ENCODE results near the gene MAPKAPK2.

MAPKAPK2 gene

GRCh38 chr1:206741142-206741701, 56.5 kb downstream of the MAPKAPK2 start:
- no peaks in the 10 kb centered on the region for H3K9me3 ChIP-seq (ENCODE audit: insufficient read depth, low read depth, low read length)
- no peaks in the 10 kb centered on the region for H3K36me3 ChIP-seq (ENCODE audit: insufficient read depth, low read depth, low read length)
- no peak overlapping the region for H3K9ac ChIP-seq (ENCODE audit: low read depth, low read length)
- H3K4me3 ChIP-seq (ENCODE audit: low read length) = no peak overlapping the region
- H3K4me1 ChIP-seq (ENCODE audit: insufficient read depth, low read length) = no peaks in the 10 kb centered on the region
- peaks cover 6% of the 10 kb centered on the region; the same call in 1 of the 2 replicates for H3K27me3 ChIP-seq (ENCODE audit: insufficient read depth, low read length)
- H3K27ac ChIP-seq (ENCODE audit: low read length) = no peak overlapping the region

GRCh38 chr1:206742719-206743383, 58.1 kb downstream of the MAPKAPK2 start:
- Histone ChIP-seq H3K27ac (ENCODE audit: low read length) (no peak overlapping the region), H3K9me3 (ENCODE audit: insufficient read depth, low read depth, low read length) (no peaks in the 10 kb centered on the region), H3K9ac (ENCODE audit: low read depth, low read length) (no peak overlapping the region), H3K4me3 (ENCODE audit: low read length) (no peak overlapping the region), H3K4me1 (ENCODE audit: insufficient read depth, low read length) (no peaks in the 10 kb centered on the region), H3K27me3 (ENCODE audit: insufficient read depth, low read length) (peaks cover 6% of the 10 kb centered on the region; the same call in 1 of the 2 replicates), H3K36me3 (ENCODE audit: insufficient read depth, low read depth, low read length) (no peaks in the 10 kb centered on the region)

GRCh38 chr1:206744683-206745082, 60.0 kb downstream of the MAPKAPK2 start:
- H3K4me3 ChIP-seq (ENCODE audit: low read length) = no peak overlapping the region
- H3K27ac ChIP-seq (ENCODE audit: low read length) = no peak overlapping the region
- H3K9ac ChIP-seq (ENCODE audit: low read depth, low read length) = no peak overlapping the region
- no peaks in the 10 kb centered on the region for H3K4me1 ChIP-seq (ENCODE audit: insufficient read depth, low read length)
- H3K36me3 ChIP-seq (ENCODE audit: insufficient read depth, low read depth, low read length) = no peaks in the 10 kb centered on the region
- H3K9me3 ChIP-seq (ENCODE audit: insufficient read depth, low read depth, low read length) = no peaks in the 10 kb centered on the region
- peaks cover 18% of the 10 kb centered on the region for H3K27me3 ChIP-seq (ENCODE audit: insufficient read depth, low read length)

GRCh38 chr1:206745301-206745700, 60.6 kb downstream of the MAPKAPK2 start:
- H3K4me1 ChIP-seq (ENCODE audit: insufficient read depth, low read length) = no peaks in the 10 kb centered on the region
- no peak overlapping the region for H3K9ac ChIP-seq (ENCODE audit: low read depth, low read length)
- H3K27ac ChIP-seq (ENCODE audit: low read length) = no peak overlapping the region
- H3K36me3 ChIP-seq (ENCODE audit: insufficient read depth, low read depth, low read length) = no peaks in the 10 kb centered on the region
- H3K9me3 ChIP-seq (ENCODE audit: insufficient read depth, low read depth, low read length) = no peaks in the 10 kb centered on the region
- H3K27me3 ChIP-seq (ENCODE audit: insufficient read depth, low read length) = peaks cover 24% of the 10 kb centered on the region
- H3K4me3 ChIP-seq (ENCODE audit: low read length) = no peak overlapping the region

- no peaks in the 10 kb centered on the region for H3K4me1 ChIP-seq (ENCODE audit: insufficient read depth, low read length)
- H3K9me3 ChIP-seq (ENCODE audit: insufficient read depth, low read depth, low read length) = no peaks in the 10 kb centered on the region
- no peaks in the 10 kb centered on the region for H3K36me3 ChIP-seq (ENCODE audit: insufficient read depth, low read depth, low read length)
- H3K27ac ChIP-seq (ENCODE audit: low read length) = no peak overlapping the region
- H3K27me3 ChIP-seq (ENCODE audit: insufficient read depth, low read length) = peaks cover 56% of the 10 kb centered on the region
- H3K4me3 ChIP-seq (ENCODE audit: low read length) = no peak overlapping the region
- H3K9ac ChIP-seq (ENCODE audit: low read depth, low read length) = no peak overlapping the region
Observed at GRCh38 chr1:206748348-206749030, 63.8 kb downstream of the MAPKAPK2 start.

DNA sequence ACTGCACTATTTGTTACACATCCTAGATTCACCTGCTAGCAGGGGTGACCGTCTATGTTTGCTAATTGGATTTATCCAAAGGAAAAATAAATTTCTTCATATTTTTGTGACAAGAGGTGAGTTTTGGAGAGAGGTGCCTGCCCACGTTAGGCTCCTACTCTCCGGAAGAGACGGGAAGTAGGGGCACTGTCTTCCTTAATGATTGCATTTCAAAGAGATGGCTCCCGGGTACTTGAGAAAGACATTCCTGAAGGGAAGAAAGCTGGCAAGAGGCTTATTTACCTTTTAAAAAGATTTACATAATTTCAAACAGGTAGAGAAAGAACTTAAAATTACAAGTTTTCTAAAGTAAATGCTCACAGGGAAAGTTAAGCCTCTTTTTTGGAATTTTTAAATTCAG, 67.2 kb downstream of the MAPKAPK2 start:
- Histone ChIP-seq H3K4me3 (ENCODE audit: low read length) (no peak overlapping the region), H3K36me3 (ENCODE audit: insufficient read depth, low read depth, low read length) (no peaks in the 10 kb centered on the region), H3K9ac (ENCODE audit: low read depth, low read length) (no peak overlapping the region)

GRCh38 chr1:206752481-206752880, 67.8 kb downstream of the MAPKAPK2 start:
- H3K27me3 ChIP-seq (ENCODE audit: insufficient read depth, low read length) = peaks cover 68% of the 10 kb centered on the region
- H3K36me3 ChIP-seq (ENCODE audit: insufficient read depth, low read depth, low read length) = no peaks in the 10 kb centered on the region
- no peaks in the 10 kb centered on the region for H3K4me1 ChIP-seq (ENCODE audit: insufficient read depth, low read length)
- H3K9ac ChIP-seq (ENCODE audit: low read depth, low read length) = no peak overlapping the region
- no peaks in the 10 kb centered on the region for H3K9me3 ChIP-seq (ENCODE audit: insufficient read depth, low read depth, low read length)
- H3K27ac ChIP-seq (ENCODE audit: low read length) = no peak overlapping the region
- no peak overlapping the region for H3K4me3 ChIP-seq (ENCODE audit: low read length)

More for the DNA sequence above, 67.2 kb downstream of the MAPKAPK2 start:
- Histone ChIP-seq H3K9me3 (ENCODE audit: insufficient read depth, low read depth, low read length) (no peaks in the 10 kb centered on the region), H3K27me3 (ENCODE audit: insufficient read depth, low read length) (peaks cover 68% of the 10 kb centered on the region), H3K4me1 (ENCODE audit: insufficient read depth, low read length) (no peaks in the 10 kb centered on the region), H3K27ac (ENCODE audit: low read length) (no peak overlapping the region)

- Histone ChIP-seq H3K27me3 (ENCODE audit: insufficient read depth, low read length) (peaks cover 68% of the 10 kb centered on the region), H3K36me3 (ENCODE audit: insufficient read depth, low read depth, low read length) (no peaks in the 10 kb centered on the region), H3K9me3 (ENCODE audit: insufficient read depth, low read depth, low read length) (no peaks in the 10 kb centered on the region), H3K4me3 (ENCODE audit: low read length) (no peak overlapping the region), H3K4me1 (ENCODE audit: insufficient read depth, low read length) (no peaks in the 10 kb centered on the region), H3K27ac (ENCODE audit: low read length) (no peak overlapping the region), H3K9ac (ENCODE audit: low read depth, low read length) (no peak overlapping the region)
Observed at GRCh38 chr1:206753141-206753540, 68.4 kb downstream of the MAPKAPK2 start.

DNA sequence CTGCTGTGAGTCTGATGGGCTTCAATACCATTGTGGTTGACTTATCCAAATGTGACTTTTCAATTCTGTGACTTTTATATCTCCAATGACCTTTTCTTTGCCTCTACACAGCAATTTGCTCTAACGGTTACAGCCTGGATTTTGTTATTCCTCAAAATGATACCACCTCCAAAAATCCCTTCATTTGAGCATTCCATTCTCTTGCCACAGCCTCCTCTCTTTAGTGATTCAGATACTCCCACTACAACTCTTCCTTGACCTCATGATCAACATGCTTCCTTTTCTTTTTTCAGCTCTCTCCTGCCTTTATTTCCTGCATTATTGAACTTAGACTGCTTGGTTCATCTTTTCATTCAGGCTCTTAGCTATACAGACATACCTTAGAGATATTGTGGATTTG, 69.3 kb downstream of the MAPKAPK2 start:
- Histone ChIP-seq H3K27ac (ENCODE audit: low read length) (no peak overlapping the region), H3K9me3 (ENCODE audit: insufficient read depth, low read depth, low read length) (no peaks in the 10 kb centered on the region), H3K4me1 (ENCODE audit: insufficient read depth, low read length) (no peaks in the 10 kb centered on the region), H3K4me3 (ENCODE audit: low read length) (no peak overlapping the region), H3K36me3 (ENCODE audit: insufficient read depth, low read depth, low read length) (no peaks in the 10 kb centered on the region), H3K9ac (ENCODE audit: low read depth, low read length) (no peak overlapping the region), H3K27me3 (ENCODE audit: insufficient read depth, low read length) (peaks cover 70% of the 10 kb centered on the region)

DNA sequence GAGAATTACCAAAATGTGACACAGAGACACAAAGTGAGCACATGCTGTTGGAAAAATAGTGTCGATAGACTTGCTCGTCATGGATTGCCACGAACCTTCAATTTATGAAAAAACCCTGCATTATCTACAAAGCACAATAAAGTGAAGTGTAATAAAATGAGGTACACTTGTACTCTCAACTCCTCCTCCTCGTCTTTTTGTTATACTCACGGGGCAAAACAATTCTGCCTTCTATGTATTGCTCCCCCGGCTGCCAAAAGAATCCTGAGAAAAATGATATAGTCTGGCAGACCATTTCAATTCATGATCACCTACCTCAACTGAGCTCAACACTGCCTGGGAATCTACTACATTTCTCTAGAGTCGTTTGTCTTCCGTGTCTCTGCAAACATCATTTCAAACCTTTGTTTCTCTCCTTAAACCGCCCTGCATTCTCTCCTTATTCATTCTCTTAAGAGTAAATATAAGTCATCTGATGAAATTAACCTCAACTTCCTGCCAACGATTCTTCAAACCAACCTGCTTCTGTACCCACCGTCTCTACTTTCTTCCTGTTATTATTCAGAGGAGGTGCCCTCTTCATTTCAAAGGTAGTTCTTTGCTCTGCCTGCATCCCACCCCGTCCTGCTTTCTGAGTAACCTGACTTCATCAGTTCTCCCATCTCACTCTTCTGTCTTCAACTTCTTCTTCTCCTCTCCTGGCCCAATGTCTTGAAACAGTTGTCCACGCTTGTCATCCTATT, 73.0 kb downstream of the MAPKAPK2 start:
- Histone ChIP-seq H3K27ac (ENCODE audit: low read length) (no peak overlapping the region), H3K4me1 (ENCODE audit: insufficient read depth, low read length) (no peaks in the 10 kb centered on the region), H3K9ac (ENCODE audit: low read depth, low read length) (no peak overlapping the region), H3K9me3 (ENCODE audit: insufficient read depth, low read depth, low read length) (no peaks in the 10 kb centered on the region), H3K27me3 (ENCODE audit: insufficient read depth, low read length) (peaks cover 39% of the 10 kb centered on the region), H3K36me3 (ENCODE audit: insufficient read depth, low read depth, low read length) (no peaks in the 10 kb centered on the region), H3K4me3 (ENCODE audit: low read length) (no peak overlapping the region)

- H3K4me1 ChIP-seq (ENCODE audit: insufficient read depth, low read length) = no peaks in the 10 kb centered on the region
- H3K27ac ChIP-seq (ENCODE audit: low read length) = no peak overlapping the region
- H3K27me3 ChIP-seq (ENCODE audit: insufficient read depth, low read length) = peaks cover 15% of the 10 kb centered on the region; the same call in 1 of the 2 replicates
- no peaks in the 10 kb centered on the region for H3K9me3 ChIP-seq (ENCODE audit: insufficient read depth, low read depth, low read length)
- H3K36me3 ChIP-seq (ENCODE audit: insufficient read depth, low read depth, low read length) = no peaks in the 10 kb centered on the region
- no peak overlapping the region for H3K4me3 ChIP-seq (ENCODE audit: low read length)
- H3K9ac ChIP-seq (ENCODE audit: low read depth, low read length) = no peak overlapping the region
Observed at GRCh38 chr1:206760590-206760989, 75.9 kb downstream of the MAPKAPK2 start.
